ENCODE data around the gene ZMAT3.

Gene ZMAT3

DNA sequence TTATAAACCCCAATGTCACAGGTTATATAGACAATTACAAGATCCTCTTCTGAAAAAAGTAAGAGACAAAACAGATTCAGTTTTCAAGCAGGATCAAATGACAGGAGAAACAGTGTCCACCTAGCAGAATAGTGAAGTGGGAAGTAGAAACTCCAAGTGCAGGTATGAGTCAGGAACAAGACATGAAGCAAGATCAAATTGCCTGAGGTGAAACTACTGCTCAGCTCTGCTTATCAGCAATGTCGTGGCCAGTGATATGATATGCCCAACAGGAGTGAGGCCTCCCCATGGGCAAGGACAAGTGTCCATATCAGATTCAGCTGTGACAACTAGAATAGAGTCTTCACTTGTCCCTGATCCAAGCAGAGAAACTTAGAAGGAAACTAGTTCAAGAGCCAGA lies 100.0 kb downstream of the ZMAT3 start:
- TF ChIP-seq, protein P1, sequence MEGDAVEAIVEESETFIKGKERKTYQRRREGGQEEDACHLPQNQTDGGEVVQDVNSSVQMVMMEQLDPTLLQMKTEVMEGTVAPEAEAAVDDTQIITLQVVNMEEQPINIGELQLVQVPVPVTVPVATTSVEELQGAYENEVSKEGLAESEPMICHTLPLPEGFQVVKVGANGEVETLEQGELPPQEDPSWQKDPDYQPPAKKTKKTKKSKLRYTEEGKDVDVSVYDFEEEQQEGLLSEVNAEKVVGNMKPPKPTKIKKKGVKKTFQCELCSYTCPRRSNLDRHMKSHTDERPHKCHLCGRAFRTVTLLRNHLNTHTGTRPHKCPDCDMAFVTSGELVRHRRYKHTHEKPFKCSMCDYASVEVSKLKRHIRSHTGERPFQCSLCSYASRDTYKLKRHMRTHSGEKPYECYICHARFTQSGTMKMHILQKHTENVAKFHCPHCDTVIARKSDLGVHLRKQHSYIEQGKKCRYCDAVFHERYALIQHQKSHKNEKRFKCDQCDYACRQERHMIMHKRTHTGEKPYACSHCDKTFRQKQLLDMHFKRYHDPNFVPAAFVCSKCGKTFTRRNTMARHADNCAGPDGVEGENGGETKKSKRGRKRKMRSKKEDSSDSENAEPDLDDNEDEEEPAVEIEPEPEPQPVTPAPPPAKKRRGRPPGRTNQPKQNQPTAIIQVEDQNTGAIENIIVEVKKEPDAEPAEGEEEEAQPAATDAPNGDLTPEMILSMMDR (IDR thresholded peaks at IDR 0.05; ENCODE audit: borderline replicate concordance, control extremely low read depth, extremely low read depth, insufficient read depth, missing control alignments), result no peak
- DNase-seq (ENCODE audit: low spot score), result no peak
- in situ Hi-C loops (cut with MboI; ENCODE audit: low sequenced_read_pairs, unreplicated experiment), result no loop called here

DNA sequence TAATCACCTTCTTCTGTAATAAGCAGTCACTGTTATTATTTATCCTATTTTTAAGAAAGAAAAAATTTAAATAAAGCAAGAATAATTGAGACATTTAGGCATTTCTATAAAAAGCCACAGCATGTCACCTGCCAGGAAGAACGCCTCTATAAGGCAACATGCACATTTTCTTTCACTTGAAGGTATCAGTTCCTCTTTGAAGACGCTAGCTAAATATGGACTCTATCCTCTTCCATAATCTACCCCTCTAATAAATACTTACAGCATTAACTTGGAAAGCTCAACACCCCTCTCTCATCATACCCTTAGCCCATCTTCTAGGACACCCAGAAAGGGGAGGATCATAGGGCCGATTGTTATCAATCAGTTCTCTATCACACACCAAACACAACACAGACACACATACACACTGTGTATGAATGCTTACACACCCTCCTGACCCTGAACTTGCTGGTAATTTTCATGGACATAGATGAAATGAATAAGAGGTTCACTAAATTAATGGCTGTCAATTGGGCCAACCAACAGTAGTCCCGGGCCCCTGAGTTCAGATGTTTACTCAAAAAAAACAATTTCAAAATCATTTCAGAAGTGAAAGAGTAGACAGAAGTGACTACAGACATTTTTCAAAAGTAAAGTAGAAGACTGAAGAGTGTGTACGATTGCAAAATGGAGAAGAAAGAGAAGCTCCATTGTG lies 102.5 kb downstream of the ZMAT3 start:
- DNase-seq (ENCODE audit: low spot score), result peak; percentile 40

More for the DNA sequence above, 102.5 kb downstream of the ZMAT3 start:
- in situ Hi-C loops (cut with MboI; ENCODE audit: low sequenced_read_pairs, unreplicated experiment), result no loop called here
- TF ChIP-seq, protein P1 (IDR thresholded peaks at IDR 0.05; ENCODE audit: borderline replicate concordance, control extremely low read depth, extremely low read depth, insufficient read depth, missing control alignments), result no peak
